ENCODE data around the gene ASAP2.

The ASAP2 gene

GRCh38 chr2:9418746-9419145, 212.1 kb downstream of the ASAP2 start:
- H3K27ac ChIP-seq = no peak overlapping the region
- peaks cover 12% of the 10 kb centered on the region for H3K36me3 ChIP-seq
- H3K4me1 ChIP-seq (ENCODE audit: control insufficient read depth in 1 of 2, insufficient read depth in 1 of 2, low read depth in 1 of 2, low read length in 1 of 2) = peaks cover 10 to 12% of the 10 kb centered on the region in 2 experiments
- H3K4me3 ChIP-seq (ENCODE audit: low read depth in 1 of 2, low read length in 1 of 2) = no peak overlapping the region
- no peaks in the 10 kb centered on the region for H3K27me3 ChIP-seq
- TF ChIP-seq CTCF (IDR thresholded peaks at IDR 0.05) = no peak
- no peaks in the 10 kb centered on the region for H3K9me3 ChIP-seq

GRCh38 chr2:9419541-9419940, 212.9 kb downstream of the ASAP2 start:
- Histone ChIP-seq H3K27me3 (no peaks in the 10 kb centered on the region), H3K4me3 (ENCODE audit: low read depth in 1 of 2, low read length in 1 of 2) (no peak overlapping the region), H3K36me3 (peaks cover 12% of the 10 kb centered on the region), H3K4me1 (ENCODE audit: control insufficient read depth in 1 of 2, insufficient read depth in 1 of 2, low read depth in 1 of 2, low read length in 1 of 2) (peaks cover 18% of the 10 kb centered on the region in 2 experiments), H3K9me3 (no peaks in the 10 kb centered on the region), H3K27ac (no peak overlapping the region)
- TF ChIP-seq CTCF (IDR thresholded peaks at IDR 0.05) = no peak

- Histone ChIP-seq H3K9me3 (no peaks in the 10 kb centered on the region), H3K4me3 (ENCODE audit: low read depth in 1 of 2, low read length in 1 of 2) (no peak overlapping the region)
Observed at GRCh38 chr2:9420495-9420894, 213.9 kb downstream of the ASAP2 start.

DNA sequence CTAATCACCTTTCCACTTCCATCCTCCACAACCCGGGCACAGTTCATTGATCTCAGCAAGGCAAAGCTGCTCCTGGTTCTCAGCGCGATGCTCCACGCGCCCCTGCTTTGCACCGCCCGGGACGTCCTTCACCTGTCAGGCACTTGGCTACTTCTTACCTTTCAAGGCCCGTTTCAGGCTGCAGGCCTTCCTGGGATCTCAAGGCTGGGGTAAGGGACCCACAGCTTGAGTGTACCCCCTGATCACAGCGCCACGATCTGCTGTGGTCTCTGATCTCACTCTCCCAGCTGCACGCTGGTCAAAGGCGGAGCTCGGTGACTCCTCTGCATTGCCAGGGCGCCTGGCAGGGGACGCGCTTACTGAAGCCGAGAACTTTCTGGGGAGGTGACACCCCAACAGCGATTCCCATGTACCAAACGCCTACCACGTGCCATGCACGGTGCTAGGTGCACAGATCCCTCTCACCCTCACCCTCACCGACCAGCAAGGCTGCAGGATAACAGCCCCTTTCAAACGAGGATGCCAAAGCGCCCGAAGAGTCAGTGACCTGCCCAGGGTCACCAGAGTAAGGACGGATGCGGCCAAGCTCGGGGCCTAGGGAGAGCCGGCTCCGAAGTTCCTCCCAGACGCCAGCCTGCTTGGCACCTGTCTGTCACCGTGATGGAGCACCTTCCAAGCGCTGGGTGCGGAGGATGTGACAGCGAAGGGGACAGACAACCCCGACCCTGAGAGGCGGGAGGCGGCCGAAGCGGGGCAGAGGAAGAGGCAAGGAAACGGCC, 215.9 kb downstream of the ASAP2 start:
- peak overlapping the region; percentile 87 for H3K27ac ChIP-seq
- peak overlapping the region; percentile 96 to 98 for H3K4me3 ChIP-seq (ENCODE audit: low read depth in 1 of 2, low read length in 1 of 2)
- peaks cover 20 to 24% of the 10 kb centered on the region in 2 experiments for H3K4me1 ChIP-seq (ENCODE audit: control insufficient read depth in 1 of 2, insufficient read depth in 1 of 2, low read depth in 1 of 2, low read length in 1 of 2)
- H3K27me3 ChIP-seq = no peaks in the 10 kb centered on the region
- H3K9me3 ChIP-seq = no peaks in the 10 kb centered on the region
- H3K36me3 ChIP-seq = no peaks in the 10 kb centered on the region
- no peak for TF ChIP-seq CTCF (IDR thresholded peaks at IDR 0.05)

More at GRCh38 chr2:9420495-9420894, 213.9 kb downstream of the ASAP2 start:
- peaks cover 9% of the 10 kb centered on the region for H3K36me3 ChIP-seq
- no peaks in the 10 kb centered on the region for H3K27me3 ChIP-seq
- peaks cover 20 to 24% of the 10 kb centered on the region in 2 experiments for H3K4me1 ChIP-seq (ENCODE audit: control insufficient read depth in 1 of 2, insufficient read depth in 1 of 2, low read depth in 1 of 2, low read length in 1 of 2)
- TF ChIP-seq CTCF (IDR thresholded peaks at IDR 0.05) = no peak
- no peak overlapping the region for H3K27ac ChIP-seq

GRCh38 chr2:9423100-9423921, 216.7 kb downstream of the ASAP2 start, which contains the start of the genes CPSF3 and ITGB1BP1:
Gene CPSF3 (plus strand): TSS chr2:9423654. CDS start chr2:9423774, 120 bp downstream.
Gene ITGB1BP1 (minus strand): TSS chr2:9423528. CDS start chr2:9418697, 4,831 bp downstream.
- peak within 1 kb of the TSS; percentile 96 to 98 for H3K4me3 ChIP-seq (ENCODE audit: low read depth in 1 of 2, low read length in 1 of 2)
- no peaks in the 10 kb centered on the region for H3K27me3 ChIP-seq
- H3K36me3 ChIP-seq = no peaks in the 10 kb centered on the region
- no peaks in the 10 kb centered on the region for H3K9me3 ChIP-seq
- TF ChIP-seq CTCF (IDR thresholded peaks at IDR 0.05) = no peak
- peak within 1 kb of the TSS; percentile 87 for H3K27ac ChIP-seq
- peaks cover 20 to 24% of the 10 kb centered on the region in 2 experiments for H3K4me1 ChIP-seq (ENCODE audit: control insufficient read depth in 1 of 2, insufficient read depth in 1 of 2, low read depth in 1 of 2, low read length in 1 of 2)
